HG03571 (cell line): ENCODE measurements around the gene OR1S1.
"Not testable (repeated sequence)": the region's sequence is repeated elsewhere in the genome, so short reads cannot be mapped to it uniquely, and the experiment has no call there.

Experiments
- ATAC-seq: cut with Tn5 transposase; IDR thresholded peaks from one replicate; pipeline ENCODE4 v1.9.1; 2021; ENCODE audit not compliant: unreplicated experiment

OR1S1 gene

DNA sequence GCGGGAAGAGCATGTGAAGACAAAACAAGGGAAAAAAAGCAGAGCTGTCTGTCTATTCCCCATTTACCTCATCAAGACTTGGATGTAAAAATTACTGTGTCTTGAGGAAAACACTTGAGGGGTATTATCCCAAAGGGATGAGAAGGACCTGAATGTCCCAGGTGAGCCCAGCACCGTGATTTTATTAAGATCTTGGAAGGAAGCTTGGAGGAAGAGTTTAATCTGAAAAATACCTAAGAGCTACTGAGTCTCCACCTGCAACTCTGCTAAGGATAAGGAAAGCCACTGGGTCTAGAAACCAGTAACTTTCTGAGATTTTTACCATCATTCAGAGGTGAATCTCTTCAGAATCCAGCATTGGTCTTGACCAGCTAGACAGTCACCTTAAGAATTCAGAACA, at the start of gene OR1S1:
Gene OR1S1, plus strand, starts transcription at position 301 of the 400 bp plus-strand sequence.
- not testable (repeated sequence) for ATAC-seq

DNA sequence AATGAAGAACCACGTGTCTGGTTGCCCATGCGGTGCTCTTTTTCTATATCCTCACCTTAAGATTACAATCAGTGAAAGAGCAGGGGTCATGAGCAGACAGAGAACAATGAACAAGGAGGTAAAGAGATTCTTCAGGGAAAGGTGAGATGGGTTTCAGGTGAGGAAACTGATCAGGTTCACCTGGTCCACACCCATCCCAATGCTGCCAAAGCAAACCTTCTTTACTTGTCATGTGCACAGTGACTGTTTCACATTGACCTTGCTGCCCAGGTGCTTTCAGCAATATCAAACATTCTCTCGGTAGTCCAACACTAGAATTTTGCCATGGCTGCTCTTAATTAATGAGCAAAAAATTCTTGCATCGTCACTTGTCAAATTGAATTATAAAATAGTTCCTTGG, 48.1 kb upstream of the OR1S1 start:
- ATAC-seq: no peak

DNA sequence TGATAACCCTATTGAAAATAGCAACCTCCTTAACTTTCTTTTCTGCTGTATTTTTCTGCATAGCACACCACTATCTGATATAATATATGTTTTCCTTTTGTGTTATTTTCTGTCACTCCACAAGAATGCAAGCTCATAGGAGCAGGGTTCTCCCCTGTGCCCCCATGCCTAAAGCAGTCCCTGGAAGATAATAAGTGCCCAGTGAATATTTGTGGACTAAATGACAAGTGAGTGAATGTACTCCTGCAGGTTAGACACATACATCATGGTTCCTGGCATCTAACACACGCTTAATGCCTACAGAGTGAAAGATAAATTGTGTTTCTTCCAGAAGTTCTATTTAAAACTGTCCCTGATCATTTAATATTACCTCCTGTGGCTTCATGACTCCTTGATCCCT, 47.5 kb upstream of the OR1S1 start:
- ATAC-seq: no peak

DNA sequence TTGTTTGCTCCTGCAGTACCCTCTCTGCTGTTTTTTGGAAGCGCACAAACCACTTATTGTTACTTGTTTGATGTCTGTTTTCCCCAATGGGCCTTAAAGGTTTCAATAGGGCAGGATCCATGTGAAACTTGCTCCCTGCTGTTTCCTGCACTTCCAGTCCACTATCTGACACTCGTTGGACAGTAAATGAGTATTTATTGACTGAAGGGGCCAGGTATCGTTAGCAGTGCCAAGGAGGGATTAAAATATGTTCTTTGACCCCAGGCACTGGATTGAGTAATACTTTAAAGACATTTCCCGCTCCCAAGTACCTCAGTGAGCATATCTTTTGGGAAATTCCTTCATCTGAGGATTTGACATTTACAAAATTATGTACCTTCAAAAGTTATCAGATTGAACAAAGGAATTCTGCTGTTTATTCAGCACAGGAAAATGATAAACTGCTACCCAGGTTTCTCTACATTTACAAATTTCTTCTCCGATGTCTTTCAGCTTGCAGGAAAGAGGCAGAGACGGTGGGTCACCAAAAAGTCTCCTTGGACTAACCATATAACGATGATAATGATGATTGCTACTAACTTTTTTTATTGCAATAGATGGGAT, 46.9 kb upstream of the OR1S1 start:
- ATAC-seq: no peak

DNA sequence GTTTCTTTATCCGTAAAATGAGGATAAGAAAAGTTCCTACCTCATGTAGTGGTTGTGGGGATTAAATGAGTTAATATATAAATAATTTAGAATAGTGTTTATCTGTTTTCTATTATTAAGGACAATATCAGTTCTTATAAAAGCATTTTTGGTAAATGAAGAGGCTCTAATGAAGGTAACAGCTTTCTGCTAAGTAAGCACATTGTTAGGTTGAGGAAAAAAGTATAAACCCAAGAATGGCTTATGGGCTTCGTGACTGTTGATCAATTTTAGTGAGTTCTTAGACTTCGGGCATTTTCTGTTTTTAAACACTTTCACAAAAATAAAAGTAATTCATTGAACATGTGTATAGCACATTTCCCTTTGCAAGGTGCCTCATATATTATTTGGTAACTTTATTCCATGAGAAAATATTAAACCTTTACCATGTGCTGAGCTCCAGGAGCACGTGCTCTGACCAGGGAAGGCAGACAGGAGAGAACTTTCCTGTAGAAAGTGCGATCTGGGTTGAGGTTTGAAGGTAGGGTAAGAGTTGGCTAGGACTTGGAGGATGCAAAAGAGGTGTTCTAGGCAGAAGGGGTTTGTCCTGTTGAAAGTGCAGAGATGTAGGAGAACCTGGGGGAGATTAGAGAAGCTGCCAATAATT, 35.0 kb upstream of the OR1S1 start:
- ATAC-seq: no peak

DNA sequence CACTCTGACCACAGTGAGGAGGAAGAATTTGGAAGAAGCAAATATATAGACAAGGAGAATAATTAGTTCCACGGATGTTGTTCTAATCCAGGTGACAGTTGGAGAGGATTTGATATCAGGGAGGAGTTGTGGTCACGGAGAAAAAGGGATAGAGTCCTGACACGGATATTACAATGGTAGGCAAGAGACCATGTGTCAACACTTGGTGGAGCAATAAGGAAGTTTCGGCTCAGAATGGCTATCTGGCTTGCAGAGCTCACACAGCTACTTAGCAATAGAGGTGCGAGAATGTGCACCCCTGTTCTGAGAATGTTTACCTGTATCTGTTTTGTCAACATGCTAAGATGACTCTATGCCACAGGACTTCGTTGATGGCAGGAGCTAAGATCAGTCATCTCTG, 34.1 kb upstream of the OR1S1 start:
- no peak for ATAC-seq

DNA sequence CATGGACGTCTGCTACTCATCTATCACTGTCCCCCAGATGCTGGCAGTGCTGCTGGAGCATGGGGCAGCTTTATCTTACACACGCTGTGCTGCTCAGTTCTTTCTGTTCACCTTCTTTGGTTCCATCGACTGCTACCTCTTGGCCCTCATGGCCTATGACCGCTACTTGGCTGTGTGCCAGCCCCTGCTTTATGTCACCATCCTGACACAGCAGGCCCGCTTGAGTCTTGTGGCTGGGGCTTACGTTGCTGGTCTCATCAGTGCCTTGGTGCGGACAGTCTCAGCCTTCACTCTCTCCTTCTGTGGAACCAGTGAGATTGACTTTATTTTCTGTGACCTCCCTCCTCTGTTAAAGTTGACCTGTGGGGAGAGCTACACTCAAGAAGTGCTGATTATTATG, 32.9 kb upstream of the OR1S1 start:
- ATAC-seq: no peak

DNA sequence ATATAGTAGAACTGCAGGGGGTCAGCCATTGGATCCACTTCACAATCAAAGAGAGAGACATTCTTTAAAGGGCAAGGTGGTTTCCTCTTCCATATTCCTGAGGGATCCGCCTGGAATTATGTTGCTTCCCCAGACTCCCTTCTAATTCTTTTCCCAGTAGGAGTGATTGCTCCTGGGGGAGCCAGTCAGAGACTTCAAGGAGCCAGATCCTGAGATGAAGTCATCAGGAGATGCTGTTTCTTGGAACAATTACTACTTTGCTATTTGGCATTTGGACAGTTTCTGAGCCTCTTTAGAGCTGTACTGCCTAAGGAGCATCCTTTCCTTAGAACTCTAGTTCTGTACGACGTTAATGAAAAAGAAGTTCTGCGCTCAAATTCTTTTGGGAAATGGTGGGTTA, 25.6 kb upstream of the OR1S1 start:
- ATAC-seq: no peak

DNA sequence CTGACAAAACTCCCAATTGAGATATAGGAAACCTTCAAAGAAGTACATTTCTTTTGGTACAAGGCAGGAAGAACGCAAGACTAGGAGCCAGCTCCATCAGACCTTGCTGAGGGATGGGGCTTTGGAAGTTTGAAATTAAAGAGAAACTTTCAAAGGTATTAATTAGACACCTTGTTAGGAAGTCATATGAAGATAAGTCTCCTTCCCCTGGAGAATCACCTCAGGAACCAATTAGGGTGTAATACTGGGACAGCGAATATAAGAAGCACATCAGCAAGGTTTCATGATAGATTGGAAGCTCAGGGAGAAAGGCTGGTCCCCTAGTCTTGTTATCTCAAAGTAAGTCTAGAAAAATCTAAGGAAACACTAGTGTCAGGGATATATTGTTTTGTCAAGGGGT, 23.8 kb upstream of the OR1S1 start, which contains the start of gene OR9Q2:
Gene OR9Q2, plus strand, starts transcription at position 301 of the 400 bp plus-strand sequence. CDS start 1,421 bp downstream, outside the sequence.
- ATAC-seq: no peak

DNA sequence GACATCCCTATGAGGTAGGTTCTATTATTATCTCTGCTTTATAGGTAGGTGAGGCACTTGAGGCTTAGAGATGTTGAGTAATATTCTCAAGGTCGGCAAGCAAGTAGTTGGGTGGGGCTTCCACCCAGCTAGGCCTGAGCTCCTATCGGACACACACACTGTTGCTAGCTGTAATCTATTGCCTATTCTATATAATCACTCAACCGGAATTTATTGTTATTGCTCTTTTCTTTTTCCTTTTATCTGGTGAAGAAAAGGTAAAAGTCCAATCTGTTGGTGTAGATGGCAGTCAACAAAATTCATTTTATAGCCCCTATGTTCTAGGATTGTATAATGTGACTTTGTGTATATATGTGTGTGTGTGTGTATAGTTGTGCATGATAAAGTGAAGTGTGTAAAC, 20.3 kb upstream of the OR1S1 start:
- no peak for ATAC-seq

DNA sequence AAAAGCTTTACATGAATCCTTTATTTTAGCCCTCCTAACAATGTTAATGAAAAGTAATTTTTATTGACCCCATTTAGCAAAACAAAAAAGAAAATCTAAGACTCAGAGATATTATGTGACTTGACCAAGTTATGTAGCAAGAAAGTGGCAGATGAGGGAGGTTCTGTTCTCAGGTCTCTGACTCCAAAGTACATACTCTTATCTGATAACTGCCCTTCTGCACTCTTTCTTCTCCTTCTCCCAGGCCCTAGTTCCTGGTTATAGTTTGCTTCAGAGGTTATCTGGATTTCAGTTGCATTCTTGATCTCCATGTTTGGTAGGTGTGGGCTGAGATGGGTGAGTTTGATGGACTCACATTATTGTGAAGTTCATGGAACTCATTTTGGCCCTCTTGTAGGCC, 19.1 kb upstream of the OR1S1 start:
- ATAC-seq: no peak

DNA sequence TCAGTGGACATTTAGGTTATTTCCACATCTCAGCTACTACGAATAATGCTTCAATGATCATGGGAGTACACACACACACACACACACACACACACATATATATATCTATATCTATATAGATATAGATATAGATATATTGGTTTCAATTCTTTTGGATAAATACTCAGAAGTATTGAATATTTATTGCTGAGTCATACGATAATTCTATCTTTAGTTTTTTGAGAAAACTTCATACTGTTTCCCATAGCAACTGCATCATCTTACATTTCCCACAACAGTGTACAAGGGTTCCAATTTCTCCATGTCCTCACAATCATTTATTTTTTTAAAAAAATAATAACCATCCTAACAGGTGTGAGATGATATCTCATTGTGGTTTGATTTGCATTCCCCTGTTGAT, 16.6 kb upstream of the OR1S1 start:
- no peak for ATAC-seq

DNA sequence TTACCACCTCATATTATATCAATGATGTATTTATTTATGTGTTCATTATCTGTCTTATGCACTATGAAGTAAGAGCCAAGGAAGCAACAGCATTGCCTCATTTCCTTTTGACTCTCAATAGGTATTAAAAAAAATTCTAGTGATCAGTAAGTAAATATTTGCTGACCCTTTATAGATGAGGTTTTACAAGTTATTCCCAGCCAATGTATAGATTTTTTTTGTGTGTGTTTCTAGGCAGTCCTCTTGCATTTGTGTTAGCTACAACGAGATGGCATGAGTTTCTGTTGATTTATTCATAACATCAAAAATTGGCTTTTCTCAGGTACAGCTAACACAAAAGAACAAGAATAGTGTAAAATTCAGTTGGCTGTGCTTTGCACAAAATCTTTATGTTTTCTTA, 13.2 kb upstream of the OR1S1 start:
- ATAC-seq: no peak

DNA sequence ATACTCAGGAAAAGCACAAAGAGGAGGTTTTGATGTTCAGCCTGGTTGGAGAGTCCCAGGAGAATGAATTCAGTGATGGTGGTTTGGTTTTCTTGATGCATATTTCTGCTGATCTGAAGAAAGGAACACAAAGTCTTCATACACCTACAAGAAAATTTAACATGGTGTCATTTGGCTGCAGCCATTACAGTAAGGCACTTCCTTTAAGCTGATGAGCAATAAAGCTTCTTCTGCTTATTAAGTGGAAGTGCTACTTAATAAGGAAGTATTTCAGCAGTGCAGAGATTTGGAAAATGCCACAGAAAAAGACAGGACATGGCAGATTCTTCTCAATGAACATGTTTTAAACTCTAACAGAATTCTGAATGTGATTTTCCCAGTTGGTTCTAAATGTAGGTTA, 8.5 kb upstream of the OR1S1 start, which contains the start of gene OR1S2:
Gene OR1S2, minus strand, starts transcription at position 101 of the 400 bp plus-strand sequence. Its CDS starts 0 bp downstream, at position 101.
- no peak for ATAC-seq

DNA sequence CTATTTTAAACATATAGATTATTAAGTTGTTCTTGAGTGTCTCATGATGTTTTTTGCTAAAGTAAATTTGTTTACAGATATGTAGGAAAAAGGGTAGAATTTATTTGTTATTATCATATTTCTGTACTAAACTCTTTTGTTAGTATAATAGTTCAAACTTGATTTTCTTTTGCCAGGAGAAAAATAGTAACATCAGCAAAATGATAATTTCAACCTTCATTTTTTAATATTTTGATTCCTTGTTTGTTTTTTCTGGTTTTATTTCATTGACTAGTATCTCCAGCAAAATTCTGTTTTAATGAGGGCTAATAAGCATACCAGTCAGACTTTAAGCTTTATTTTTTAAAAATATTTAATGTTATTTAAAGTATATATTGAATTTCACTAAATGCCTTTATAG, 4.0 kb downstream of the OR1S1 start:
- ATAC-seq: no peak

DNA sequence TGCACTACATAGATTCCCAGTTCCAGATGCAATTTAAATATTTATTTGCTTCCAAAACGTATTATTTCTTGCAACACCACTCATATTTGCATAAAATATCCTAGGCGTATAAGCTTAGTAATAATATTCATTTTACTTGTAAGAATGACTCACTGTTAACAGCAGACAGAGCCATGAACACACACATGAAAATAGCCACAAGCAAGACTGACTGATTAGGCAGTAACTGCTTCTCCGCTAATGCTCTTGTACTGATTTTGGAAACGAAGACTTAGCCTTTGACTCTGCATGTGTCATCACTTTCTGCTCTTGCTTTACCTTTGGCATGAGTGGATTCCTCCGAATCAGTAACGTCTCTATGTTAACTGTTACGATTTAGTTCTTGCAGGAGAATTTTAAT, 10.2 kb downstream of the OR1S1 start:
- no peak for ATAC-seq

DNA sequence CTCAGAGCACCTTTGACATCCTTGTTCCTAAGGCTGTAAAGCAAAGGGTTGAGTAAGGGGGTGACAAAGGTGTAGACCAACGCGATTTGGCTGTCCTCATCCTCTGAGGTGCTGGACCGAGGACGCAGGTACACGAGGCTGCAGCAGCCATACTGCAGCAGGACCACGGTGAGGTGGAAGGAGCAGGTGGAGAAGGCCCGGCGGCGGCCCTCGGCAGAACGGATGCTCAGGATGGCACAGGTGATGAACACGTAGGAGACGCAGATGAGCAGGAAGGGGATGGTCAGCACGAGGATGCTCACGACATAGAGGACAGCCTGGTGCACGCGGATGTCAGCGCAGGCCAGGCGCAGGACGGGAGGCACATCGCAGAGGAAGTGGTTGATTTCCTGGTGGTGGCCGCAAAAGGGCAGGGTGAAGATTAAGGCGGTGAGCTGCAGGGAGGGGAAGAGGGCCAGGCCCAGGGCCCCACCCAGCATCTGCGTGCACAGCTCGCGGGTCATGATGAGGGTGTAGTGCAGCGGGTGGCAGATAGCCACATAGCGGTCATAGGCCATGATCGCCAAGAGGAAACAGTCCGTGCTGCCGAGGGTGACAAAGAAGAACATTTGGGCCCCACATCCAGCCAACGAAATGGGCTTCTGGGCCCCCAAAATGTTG, 15.6 kb downstream of the OR1S1 start:
- no peak for ATAC-seq

DNA sequence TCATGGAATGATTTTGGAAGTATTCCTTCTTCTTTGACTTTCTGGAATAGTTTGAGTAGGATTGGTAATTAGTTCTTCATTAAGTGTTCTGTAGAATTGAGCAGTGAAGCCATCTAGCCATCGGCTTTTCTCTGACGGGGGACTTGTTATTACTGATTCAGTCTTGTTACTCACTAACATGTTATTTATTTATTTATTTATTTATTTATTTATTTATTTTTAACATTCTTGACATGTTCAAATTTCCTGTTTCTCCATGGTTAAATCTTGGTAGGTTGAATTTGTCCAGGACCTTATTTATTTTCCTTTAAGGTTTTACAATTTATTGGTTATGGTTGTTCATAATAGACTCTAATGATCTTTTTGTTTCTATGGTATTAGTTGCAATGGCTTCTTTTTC, 31.4 kb downstream of the OR1S1 start:
- no peak for ATAC-seq

DNA sequence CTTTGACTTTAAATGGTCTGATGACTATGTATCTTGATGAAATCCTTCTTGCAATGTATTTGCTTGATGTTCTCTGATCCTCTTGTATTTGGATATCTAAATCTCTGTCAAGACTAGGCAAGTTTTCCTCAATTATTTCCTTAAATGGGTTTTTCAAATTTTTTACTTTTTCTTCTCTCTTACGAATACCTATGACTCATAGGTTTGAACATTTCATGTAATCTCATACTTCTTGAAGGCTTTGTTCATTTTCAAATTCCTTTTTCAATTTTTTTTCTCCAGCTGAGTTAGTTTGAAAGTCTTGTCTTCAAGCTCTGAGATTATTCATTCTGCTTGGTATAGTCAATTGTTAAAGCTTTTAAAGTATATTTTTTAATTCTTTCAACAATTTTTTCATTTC, 42.4 kb downstream of the OR1S1 start:
- ATAC-seq: no peak

DNA sequence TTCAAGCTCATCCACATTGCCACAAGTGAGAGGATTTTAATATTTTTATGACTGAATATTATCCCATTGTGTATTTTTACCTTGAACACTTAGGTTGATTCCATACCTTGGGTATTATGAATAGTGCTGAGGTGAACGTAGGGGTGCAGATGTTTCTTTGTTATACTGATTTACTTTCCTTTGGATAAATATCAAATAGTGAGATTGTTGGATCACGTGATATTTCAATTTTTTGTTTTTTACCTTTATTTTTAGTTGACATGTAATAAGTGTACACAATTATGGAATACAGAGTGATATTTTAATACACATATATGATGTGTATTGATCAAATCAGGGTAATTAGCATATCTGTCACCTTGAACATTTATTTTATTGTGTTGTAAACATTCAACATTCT, 47.5 kb downstream of the OR1S1 start:
- ATAC-seq: no peak
